HG02981 (cell line): Measurements from ENCODE around the gene MID1.

Experiments
- ATAC-seq: cut with Tn5 transposase; IDR thresholded peaks from one replicate; pipeline ENCODE4 v1.9.1; 2021; ENCODE audit warnings: mild to moderate bottlenecking, moderate library complexity; ENCODE audit not compliant: unreplicated experiment

The MID1 gene

GRCh38 chrX:10537308-10537707, 83.1 kb downstream of the MID1 start:
- no peak for ATAC-seq

GRCh38 chrX:10536744-10537143, 83.6 kb downstream of the MID1 start:
- no peak for ATAC-seq

- ATAC-seq: no peak
Observed at GRCh38 chrX:10534611-10535010, 85.8 kb downstream of the MID1 start.

- ATAC-seq: no peak
Observed at GRCh38 chrX:10533696-10534365, 86.6 kb downstream of the MID1 start.

GRCh38 chrX:10531927-10532326, 88.5 kb downstream of the MID1 start:
- ATAC-seq: no peak

- ATAC-seq: no peak
Observed at GRCh38 chrX:10529344-10529743, 91.0 kb downstream of the MID1 start.

GRCh38 chrX:10526451-10526850, 93.9 kb downstream of the MID1 start:
- ATAC-seq: no peak

- ATAC-seq: no peak
Observed at GRCh38 chrX:10525381-10526120, 94.8 kb downstream of the MID1 start.

- ATAC-seq: no peak
Observed at GRCh38 chrX:10524578-10524977, 95.8 kb downstream of the MID1 start.

GRCh38 chrX:10519761-10520160, 100.6 kb downstream of the MID1 start:
- no peak for ATAC-seq

GRCh38 chrX:10519278-10519677, 101.1 kb downstream of the MID1 start:
- ATAC-seq: no peak

- no peak for ATAC-seq
Observed at GRCh38 chrX:10518073-10518472, 102.3 kb downstream of the MID1 start.

GRCh38 chrX:10516781-10517322, 103.5 kb downstream of the MID1 start:
- no peak for ATAC-seq

GRCh38 chrX:10514891-10515290, 105.5 kb downstream of the MID1 start:
- no peak for ATAC-seq

- no peak for ATAC-seq
Observed at GRCh38 chrX:10513974-10514373, 106.4 kb downstream of the MID1 start.

- no peak for ATAC-seq
Observed at GRCh38 chrX:10512741-10513140, 107.6 kb downstream of the MID1 start.

GRCh38 chrX:10512258-10512657, 108.1 kb downstream of the MID1 start:
- ATAC-seq: no peak

GRCh38 chrX:10509397-10509796, 111.0 kb downstream of the MID1 start:
- ATAC-seq: no peak

- no peak for ATAC-seq
Observed at GRCh38 chrX:10508891-10509290, 111.5 kb downstream of the MID1 start.

- no peak for ATAC-seq
Observed at GRCh38 chrX:10507876-10508275, 112.5 kb downstream of the MID1 start.

GRCh38 chrX:10507181-10507580, 113.2 kb downstream of the MID1 start:
- no peak for ATAC-seq

GRCh38 chrX:10506781-10507180, 113.6 kb downstream of the MID1 start:
- no peak for ATAC-seq
